Muscle layer of colon (tissue), 2 donors: ENCODE data around the gene POLE4.

Experiments used
- H3K27ac ChIP-seq: one replicate; pipeline ENCODE4 v1.7.0; 2013; ENCODE audit warnings: low read depth, mild to moderate bottlenecking, low read length, moderate library complexity
- H3K27me3 ChIP-seq, 2 donors: one replicate each; pipeline ENCODE4 v1.7.0; 2013; ENCODE audit warnings: low read length in 2 of 2, mild to moderate bottlenecking in 2 of 2; ENCODE audit not compliant: insufficient read depth in 2 of 2, control insufficient read depth in 1 of 2
- H3K36me3 ChIP-seq: one replicate; pipeline ENCODE4 v1.7.0; 2013; ENCODE audit warnings: mild to moderate bottlenecking, low read length; ENCODE audit not compliant: insufficient read depth
- H3K4me1 ChIP-seq: one replicate; pipeline ENCODE4 v1.7.0; 2013; ENCODE audit warnings: mild to moderate bottlenecking, low read length; ENCODE audit not compliant: insufficient read depth
- H3K4me3 ChIP-seq, 2 donors: one replicate each; pipeline ENCODE4 v1.7.0; 2013; ENCODE audit warnings: low read length in 2 of 2, low read depth in 1 of 2, mild to moderate bottlenecking in 1 of 2, moderate library complexity in 1 of 2
- H3K9ac ChIP-seq: one replicate; pipeline ENCODE4 v1.7.0; 2013; ENCODE audit warnings: low read length
- H3K9me3 ChIP-seq: one replicate; pipeline ENCODE4 v1.7.0; 2013; ENCODE audit warnings: mild to moderate bottlenecking, low read length
- donor health status: abdominal sarcoma.
- donor health status: Adenocarcinoma of cecum.

The POLE4 gene

GRCh38 chr2:74958274-74959105, at the start of gene POLE4:
TSS of gene POLE4 (plus strand) at chr2:74958643. CDS start at chr2:74958680, 37 bp downstream.
- H3K27me3 ChIP-seq = no peaks in the 10 kb centered on the region
- H3K9me3 ChIP-seq = no peaks in the 10 kb centered on the region
- no peak within 1 kb of the TSS for H3K9ac ChIP-seq
- peaks cover 10% of the 10 kb centered on the region for H3K4me1 ChIP-seq
- peak within 1 kb of the TSS; percentile 87 for H3K27ac ChIP-seq
- H3K36me3 ChIP-seq = no peaks in the 10 kb centered on the region
- peak within 1 kb of the TSS; percentile 22 to 72 for H3K4me3 ChIP-seq

- H3K36me3 ChIP-seq = no peaks in the 10 kb centered on the region
- H3K4me1 ChIP-seq = no peaks in the 10 kb centered on the region
- H3K27me3 ChIP-seq = peaks cover 4 to 12% of the 10 kb centered on the region in 2 donors
- no peak overlapping the region for H3K9ac ChIP-seq
- no peak overlapping the region for H3K27ac ChIP-seq
- H3K9me3 ChIP-seq = no peaks in the 10 kb centered on the region
- no peak overlapping the region for H3K4me3 ChIP-seq
These were observed 49.5 kb upstream of the POLE4 start for GRCh38 chr2:74908748-74909444.

DNA sequence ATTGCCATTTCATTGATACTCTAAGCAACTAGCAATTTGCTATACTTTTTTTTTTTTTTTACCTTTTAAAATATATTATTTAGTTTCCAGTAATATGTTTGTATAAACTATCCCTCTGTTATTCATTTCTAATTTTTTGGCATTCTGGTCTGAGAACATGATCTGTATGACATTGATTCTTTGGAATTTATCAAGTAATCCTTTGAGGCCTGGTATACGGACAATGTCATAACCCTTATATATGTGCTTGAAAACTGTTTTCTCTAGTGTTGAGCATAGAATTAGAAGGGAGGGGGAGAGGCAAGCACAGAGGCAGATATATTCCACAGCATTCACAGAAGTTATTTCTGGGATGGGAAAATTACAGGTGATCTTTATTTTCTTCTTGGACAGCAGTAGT, 48.2 kb upstream of the POLE4 start:
- Histone ChIP-seq H3K9me3 (no peaks in the 10 kb centered on the region), H3K27ac (no peak overlapping the region), H3K27me3 (peaks cover 4 to 12% of the 10 kb centered on the region in 2 donors), H3K36me3 (no peaks in the 10 kb centered on the region), H3K4me1 (no peaks in the 10 kb centered on the region), H3K4me3 (no peak overlapping the region), H3K9ac (no peak overlapping the region)

GRCh38 chr2:74911061-74911460, 47.4 kb upstream of the POLE4 start:
- H3K27me3 ChIP-seq = peaks cover 4 to 12% of the 10 kb centered on the region in 2 donors
- no peaks in the 10 kb centered on the region for H3K9me3 ChIP-seq
- no peak overlapping the region for H3K9ac ChIP-seq
- H3K4me1 ChIP-seq = no peaks in the 10 kb centered on the region
- H3K4me3 ChIP-seq = no peak overlapping the region
- no peak overlapping the region for H3K27ac ChIP-seq
- H3K36me3 ChIP-seq = no peaks in the 10 kb centered on the region

- no peaks in the 10 kb centered on the region for H3K4me1 ChIP-seq
- no peaks in the 10 kb centered on the region for H3K36me3 ChIP-seq
- H3K9me3 ChIP-seq = no peaks in the 10 kb centered on the region
- H3K4me3 ChIP-seq = no peak overlapping the region
- H3K27ac ChIP-seq = no peak overlapping the region
- no peak overlapping the region for H3K9ac ChIP-seq
- peaks cover 6 to 10% of the 10 kb centered on the region in 2 donors for H3K27me3 ChIP-seq
These were observed 42.7 kb upstream of the POLE4 start for GRCh38 chr2:74915743-74916142.

DNA sequence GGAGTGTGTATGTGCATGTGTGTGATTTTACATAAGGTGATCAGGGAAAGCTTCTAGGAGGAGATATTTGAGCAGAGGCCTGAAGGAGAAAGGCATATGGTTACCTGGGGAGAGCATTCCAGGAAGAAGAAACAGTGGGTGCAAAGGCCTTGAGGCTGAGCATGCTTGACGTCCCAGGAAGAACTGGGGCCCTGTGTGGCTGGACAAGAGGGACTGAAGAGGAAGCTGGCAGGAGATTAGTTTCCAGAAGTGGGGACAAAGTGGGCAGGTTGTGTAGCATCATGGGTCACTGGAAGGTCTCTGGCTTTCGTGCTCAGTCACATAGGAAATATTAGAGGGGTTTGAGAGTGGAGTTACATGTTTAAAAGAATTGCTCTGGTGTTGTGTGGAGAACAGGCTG, 42.0 kb upstream of the POLE4 start:
- H3K27ac ChIP-seq = no peak overlapping the region
- H3K4me3 ChIP-seq = no peak overlapping the region
- H3K9me3 ChIP-seq = no peaks in the 10 kb centered on the region
- no peak overlapping the region for H3K9ac ChIP-seq
- peaks cover 6 to 10% of the 10 kb centered on the region in 2 donors for H3K27me3 ChIP-seq
- H3K36me3 ChIP-seq = no peaks in the 10 kb centered on the region
- no peaks in the 10 kb centered on the region for H3K4me1 ChIP-seq

DNA sequence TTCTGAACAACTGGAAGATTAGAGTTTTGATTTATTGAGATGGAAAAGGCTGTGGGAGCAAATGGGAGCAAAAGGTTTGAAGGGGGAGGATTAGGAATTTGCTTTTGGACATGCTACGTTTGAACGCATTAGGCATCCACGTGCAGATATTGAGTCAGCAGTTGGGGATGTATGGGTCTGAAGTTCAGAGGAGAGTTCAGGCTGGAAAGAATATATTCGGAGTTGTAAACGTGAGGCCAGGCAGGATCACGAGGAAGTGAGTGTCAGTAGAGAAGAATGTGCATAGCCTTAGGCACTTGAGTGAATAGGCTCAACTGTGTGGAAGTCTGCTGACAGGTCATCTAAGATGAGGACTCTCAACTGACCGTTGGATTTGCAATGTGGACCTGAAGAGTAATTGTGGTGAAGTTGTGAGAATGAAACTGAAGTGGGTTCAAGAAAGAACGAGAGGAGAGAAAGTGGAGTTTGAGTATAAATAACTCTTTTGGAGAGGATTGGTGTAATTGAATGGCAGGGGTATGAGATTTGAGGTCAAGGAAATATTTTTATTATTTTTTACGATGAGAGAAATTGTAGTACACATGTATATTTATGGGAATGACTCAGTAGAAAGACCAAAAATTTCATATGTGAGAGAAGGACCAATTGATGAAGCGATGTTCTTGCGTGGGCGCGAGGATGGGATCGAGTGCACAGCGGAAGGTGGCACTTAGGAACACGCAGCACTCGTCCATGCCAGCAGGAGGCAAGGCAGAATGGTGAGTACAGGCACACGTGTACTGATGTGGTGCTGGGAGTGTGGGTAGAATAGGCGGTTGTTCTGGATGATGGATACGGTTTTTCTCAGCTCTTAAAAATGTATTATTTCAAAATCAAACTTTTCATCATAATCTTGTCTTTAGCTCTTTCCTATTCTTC, 40.5 kb upstream of the POLE4 start:
- Histone ChIP-seq H3K27me3 (peaks cover 6 to 7% of the 10 kb centered on the region in 2 donors), H3K27ac (no peak overlapping the region), H3K9me3 (no peaks in the 10 kb centered on the region), H3K9ac (no peak overlapping the region), H3K4me1 (no peaks in the 10 kb centered on the region), H3K36me3 (no peaks in the 10 kb centered on the region), H3K4me3 (no peak overlapping the region)

GRCh38 chr2:74919827-74920226, 38.6 kb upstream of the POLE4 start:
- no peak overlapping the region for H3K9ac ChIP-seq
- H3K27me3 ChIP-seq = peaks cover 5 to 6% of the 10 kb centered on the region in 2 donors
- H3K9me3 ChIP-seq = no peaks in the 10 kb centered on the region
- no peak overlapping the region for H3K4me3 ChIP-seq
- H3K27ac ChIP-seq = no peak overlapping the region
- H3K4me1 ChIP-seq = no peaks in the 10 kb centered on the region
- no peaks in the 10 kb centered on the region for H3K36me3 ChIP-seq

GRCh38 chr2:74921236-74921736, 37.2 kb upstream of the POLE4 start:
- Histone ChIP-seq H3K4me1 (no peaks in the 10 kb centered on the region), H3K9ac (no peak overlapping the region), H3K36me3 (no peaks in the 10 kb centered on the region), H3K9me3 (no peaks in the 10 kb centered on the region), H3K27me3 (peaks cover 5 to 6% of the 10 kb centered on the region in 2 donors), H3K4me3 (no peak overlapping the region), H3K27ac (no peak overlapping the region)

DNA sequence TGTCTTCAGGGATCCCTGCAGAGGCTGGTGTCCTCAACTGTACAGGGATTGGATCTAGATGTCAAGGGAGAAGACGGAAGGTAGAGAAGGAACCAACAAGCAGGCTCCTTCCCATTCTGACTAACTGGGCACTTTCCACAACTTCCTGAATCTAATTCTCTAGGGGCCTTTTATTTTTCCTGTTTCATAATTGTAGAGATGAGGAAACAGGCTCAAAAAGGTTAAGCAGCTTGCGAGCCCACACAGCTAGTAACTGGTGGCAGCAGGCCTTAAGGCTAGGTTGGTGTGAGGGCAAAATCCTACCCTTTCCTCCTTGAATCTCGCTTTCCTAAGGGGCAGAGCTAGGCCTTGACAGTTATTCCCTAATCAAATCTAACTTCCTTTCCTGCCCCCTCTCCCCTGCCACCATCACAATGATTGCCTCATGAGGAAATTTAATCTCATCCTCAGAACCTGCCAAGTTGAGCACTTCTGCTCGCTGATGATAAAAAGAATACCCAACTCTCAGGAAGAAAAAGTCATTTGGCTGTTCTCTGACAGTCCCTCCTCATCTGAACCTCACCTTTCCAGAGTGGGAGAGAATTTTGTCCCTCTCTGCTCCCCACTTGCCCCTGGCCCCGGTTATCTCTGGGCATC, 35.7 kb upstream of the POLE4 start:
- no peak overlapping the region for H3K9ac ChIP-seq
- H3K36me3 ChIP-seq = no peaks in the 10 kb centered on the region
- no peak overlapping the region for H3K4me3 ChIP-seq
- H3K27me3 ChIP-seq = peaks cover 5 to 6% of the 10 kb centered on the region in 2 donors
- no peaks in the 10 kb centered on the region for H3K9me3 ChIP-seq
- H3K4me1 ChIP-seq = no peaks in the 10 kb centered on the region
- H3K27ac ChIP-seq = no peak overlapping the region
